K562 (cell line): ENCODE results near the gene SIGLEC7. TPM values are rescaled to one million over a fixed set of nuclear protein-coding genes. Genes with fewer than 3 reads are reported as not detected.

Experiments used
- AFF1 ChIP-seq, 2 experiments: fragments of 450-650 bp; IDR thresholded peaks; 2 replicates each; pipeline ENCODE4 v1.6.1; 2018; ENCODE audit warnings: mild to moderate bottlenecking in 2 of 2, low read depth in 1 of 2; ENCODE audit not compliant: partially characterized antibody in 2 of 2
- BCL6 ChIP-seq: fragments of 250-450 bp; sonication (Bioruptor Pico); IDR thresholded peaks from 2 replicates; pipeline ENCODE4 v1.4.0; 2020
- BCLAF1 ChIP-seq, 2 experiments: fragments of 450-650 bp in 1 of 2; IDR thresholded peaks; 2 replicates each; pipeline ENCODE4 v1.6.1; 2011 to 2017; ENCODE audit warnings: low read depth in 2 of 2, antibody characterized with exemption in 1 of 2, borderline replicate concordance in 1 of 2, low read length in 1 of 2, mild to moderate bottlenecking in 1 of 2, mixed read lengths in 1 of 2; ENCODE audit not compliant: control insufficient read depth in 1 of 2
- PHF8 ChIP-seq: fragments of 200-600 bp; sonication (generic); IDR thresholded peaks from 2 replicates; pipeline ENCODE4 v1.6.1; 2012; ENCODE audit warnings: mixed run types, mild to moderate bottlenecking, inconsistent platforms, low read length, moderate library complexity, borderline replicate concordance
- SLC30A9 ChIP-seq: fragments of 250-450 bp; sonication (Bioruptor Pico); IDR thresholded peaks from 2 replicates; pipeline ENCODE4 v1.8.0; 2022; ENCODE audit warnings: mild to moderate bottlenecking, moderate library complexity
- SNRNP70 ChIP-seq: fragments of 200-400 bp; formaldehyde crosslinking; optimal IDR thresholded peaks from 2 replicates; pipeline ENCODE3; 2017; ENCODE audit warnings: low read depth, low read length
- TCF7L2 ChIP-seq: fragments of 150-350 bp; IDR thresholded peaks from 2 replicates; pipeline ENCODE4 v1.6.1; 2016; ENCODE audit warnings: low read depth, mild to moderate bottlenecking, low read length, moderate library complexity
- TGIF2 ChIP-seq: sonication (generic); formaldehyde crosslinking; IDR thresholded peaks from 2 replicates; pipeline ENCODE4 v1.8.1; 2022; ENCODE audit warnings: mild to moderate bottlenecking, missing genetic modification reagents, moderate library complexity
- THRAP3 ChIP-seq: fragments of 450-650 bp; IDR thresholded peaks from 2 replicates; pipeline ENCODE4 v1.6.1; 2016; ENCODE audit warnings: mild to moderate bottlenecking, inconsistent platforms, borderline replicate concordance
- TOE1 ChIP-seq, 2 experiments: fragments of 450-650 bp in 1 of 2; sonication (generic) in 1 of 2; formaldehyde crosslinking in 1 of 2; IDR thresholded peaks; 2 replicates each; pipeline versions ENCODE4 v1.7.1 to v1.8.0; 2016 to 2022; ENCODE audit warnings: borderline replicate concordance in 2 of 2, mild to moderate bottlenecking in 2 of 2, antibody characterized with exemption in 1 of 2, inconsistent platforms in 1 of 2, low read depth in 1 of 2, missing genetic modification reagents in 1 of 2, moderate library complexity in 1 of 2
- ZBTB26 ChIP-seq: fragments of 450-650 bp; formaldehyde crosslinking; IDR thresholded peaks from 2 replicates; pipeline ENCODE4 v1.4.0; 2022; ENCODE audit warnings: missing genetic modification characterization
- ZC3H4 ChIP-seq: sonication (generic); formaldehyde crosslinking; IDR thresholded peaks from 2 replicates; pipeline ENCODE4 v1.9.0; 2021; ENCODE audit warnings: missing genetic modification reagents, borderline replicate concordance
- ZNF24 ChIP-seq: fragments of 450-650 bp; IDR thresholded peaks from 2 replicates; pipeline ENCODE4 v1.6.1; 2016
- ZNF280B ChIP-seq: fragments of 250-450 bp; sonication (Bioruptor Pico); IDR thresholded peaks from 2 replicates; pipeline ENCODE4 v1.5.1; 2021; ENCODE audit warnings: mild to moderate bottlenecking
- ZNF316 ChIP-seq: fragments of 450-650 bp; IDR thresholded peaks from 2 replicates; pipeline ENCODE4 v1.6.1; 2016
- ZNF644 ChIP-seq: fragments of 200-800 bp; sonication (Bioruptor generic); IDR thresholded peaks from 2 replicates; pipeline ENCODE4 v1.6.1; 2016; ENCODE audit warnings: low read depth, missing genetic modification characterization, missing compliant biosample characterization
- polyA plus RNA-seq, 8 experiments: library from polyadenylated mRNA; depleted of rRNA in 4 of 8; stranded (reverse) in 5 of 8; unstranded in 3 of 8; fragments of >200 nt; fragmentation: Nextera tagmentation in 2 of 8; fragmentation: Illumina TruSeq in 1 of 8; extraction: Ambion mirVana in 2 of 8; extraction: Trizol in 1 of 8; gene quantifications; 2 replicates each; pipeline versions ENCODE4 v1.2.1 to v1.2.3, GENCODE V29; 2011 to 2014; ENCODE audit warnings: inconsistent platforms in 1 of 8, missing spikeins in 1 of 8
- total RNA-seq, 7 experiments: library from RNA; depleted of rRNA in 6 of 7; stranded (reverse); fragments of >200 nt in 6 of 7; fragmentation: Illumina TruSeq in 2 of 7; extraction: Trizol in 2 of 7; gene quantifications; 2 replicates each; pipeline versions ENCODE4 v1.2.1 to v1.2.3, GENCODE V29; 2011 to 2021; ENCODE audit warnings: low replicate concordance in 1 of 7

Gene SIGLEC7
- total and polyA plus RNA-seq, 9 of the 15 experiments (the other 6 are each of a cell fraction or from before 2014, with no cell fraction given): 0.10 to 0.12 TPM; not detected in 7

GRCh38 chr19:51131780-51132680, 10.1 kb upstream of the SIGLEC7 start (continued):
- no peak for TF ChIP-seq SLC30A9
- no peak for TF ChIP-seq TCF7L2
- no peak for TF ChIP-seq ZNF280B (CRISPR knock-in tag)
- TF ChIP-seq BCL6 (CRISPR knock-in tag): no peak
- TF ChIP-seq PHF8: no peak
- no peak for TF ChIP-seq ZNF644 (tag)
- TF ChIP-seq ZBTB26 (CRISPR knock-in tag): no peak
- no peak; the same call in 1 of the 2 replicates for TF ChIP-seq ZNF24
- no peak for TF ChIP-seq ZC3H4
- no peak for TF ChIP-seq SNRNP70
- TF ChIP-seq ZNF316: no peak
- peak; percentile 70; the same call in 1 of the 2 replicates for TF ChIP-seq TOE1 (IDR thresholded peaks at IDR 0.05; ENCODE audit: borderline replicate concordance)
- TF ChIP-seq TOE1 (CRISPR knock-in tag; IDR thresholded peaks at IDR 0.05; ENCODE audit: borderline replicate concordance, low read depth): no peak
- no peak for TF ChIP-seq THRAP3
- no peak for TF ChIP-seq BCLAF1 (IDR thresholded peaks at IDR 0.05; ENCODE audit: borderline replicate concordance in 1 of 2, control insufficient read depth in 1 of 2, low read depth in 2 of 2, low read length in 1 of 2)
- TF ChIP-seq AFF1 (IDR thresholded peaks at IDR 0.05; ENCODE audit: low read depth in 1 of 2, partially characterized antibody in 2 of 2): no peak
- no peak for TF ChIP-seq TGIF2 (CRISPR knock-in tag)
